OCI-LY7 (cell line): Measurements from ENCODE around the gene MCM3. TPM values are rescaled to one million over a fixed set of nuclear protein-coding genes. Genes with fewer than 3 reads are reported as not detected.

ENCODE experiments used
- BruUV-seq: library from RNA; stranded (reverse); fragments of 400-500 nt; replicated peaks from 2 replicates; lab custom pipeline; 2021; lab: Mats Ljungman, UMichigan
- CTCF ChIA-PET: fragments of 300-600 bp; sonication (Branson Sonifier 250); formaldehyde crosslinking; loops from one replicate; lab custom pipeline; 2022; ENCODE audit warnings: antibody characterized with exemption; ENCODE audit not compliant: unreplicated experiment; lab: Charles Lee
- POLR2A ChIA-PET: fragments of 300-600 bp; sonication (Branson Sonifier 250); formaldehyde crosslinking; loops from one replicate; lab custom pipeline; 2022; ENCODE audit warnings: antibody characterized with exemption; lab: Charles Lee
- DNase-seq: peaks from one replicate; pipeline ENCODE4 v3.0.0-alpha.2; 2015; ENCODE audit warnings: low spot score
- H2AFZ ChIP-seq: fragments of 200-600 bp; sonication (generic), shearing (Covaris generic); 2 replicates; pipeline ENCODE4 v1.6.1; 2014; ENCODE audit warnings: mild to moderate bottlenecking, antibody characterized with exemption, low read length, moderate library complexity
- H3K27ac ChIP-seq: fragments of 200-600 bp; sonication (generic); 2 replicates; pipeline ENCODE4 v1.5.1; 2014; ENCODE audit warnings: mixed run types, low read depth, mild to moderate bottlenecking, moderate library complexity, low read length, inconsistent platforms; ENCODE audit not compliant: poor library complexity, severe bottlenecking
- H3K36me3 ChIP-seq: fragments of 200-600 bp; sonication (generic); 2 replicates; pipeline ENCODE4 v1.6.1; 2014; ENCODE audit warnings: mild to moderate bottlenecking, antibody characterized with exemption, low read length, moderate library complexity, mixed read lengths; ENCODE audit not compliant: insufficient read depth
- H3K4me1 ChIP-seq: fragments of 200-600 bp; sonication (generic); 2 replicates; pipeline ENCODE4 v1.5.1; 2014; ENCODE audit warnings: mild to moderate bottlenecking, low read length; ENCODE audit not compliant: insufficient read depth, poor library complexity, severe bottlenecking
- H3K4me2 ChIP-seq: fragments of 200-600 bp; sonication (generic); 2 replicates; pipeline ENCODE4 v1.6.1; 2014; ENCODE audit warnings: mild to moderate bottlenecking, low read length
- H3K4me3 ChIP-seq: fragments of 200-600 bp; sonication (generic); 2 replicates; pipeline ENCODE4 v1.5.1; 2014; ENCODE audit warnings: mild to moderate bottlenecking, low read depth, low read length; ENCODE audit not compliant: poor library complexity, severe bottlenecking
- H3K79me2 ChIP-seq: fragments of 200-600 bp; sonication (generic); 2 replicates; pipeline ENCODE4 v1.6.1; 2016; ENCODE audit warnings: low read depth, mild to moderate bottlenecking, low read length, moderate library complexity, mixed read lengths; ENCODE audit not compliant: insufficient read depth
- H3K9me2 ChIP-seq: fragments of 200-600 bp; sonication (generic); 2 replicates; pipeline ENCODE4 v1.6.1; 2016; ENCODE audit warnings: mild to moderate bottlenecking, low read length, mixed read lengths; ENCODE audit not compliant: insufficient read depth
- H3K9me3 ChIP-seq: fragments of 200-600 bp; sonication (generic); 2 replicates; pipeline ENCODE4 v1.6.1; 2014; ENCODE audit warnings: mild to moderate bottlenecking, mixed run types, low read length, mixed read lengths
- H4K20me1 ChIP-seq: fragments of 200-600 bp; sonication (generic); 2 replicates; pipeline ENCODE4 v1.6.1; 2014; ENCODE audit warnings: mild to moderate bottlenecking, antibody characterized with exemption, low read length, moderate library complexity, mixed read lengths; ENCODE audit not compliant: insufficient read depth
- EZH2phosphoT487 ChIP-seq: fragments of 200-600 bp; sonication (generic); IDR thresholded peaks from 2 replicates; pipeline ENCODE4 v1.6.1; 2018; ENCODE audit warnings: low read depth, borderline replicate concordance, mild to moderate bottlenecking, mixed run types, antibody characterized with exemption, low read length, moderate library complexity, mixed read lengths
- intact Hi-C: fragments of 100-400 bp; cut with micrococcal nuclease; formaldehyde crosslinking; loops from one replicate; pipeline ENCODE4 v1.10.0; 2022; ENCODE audit not compliant: unreplicated experiment
- total RNA-seq, 2 experiments: library from RNA; depleted of rRNA in 1 of 2; stranded (reverse); fragments of >200 nt in 1 of 2; shearing (Covaris generic) in 1 of 2; gene quantifications; 2 replicates each; pipeline ENCODE4 v1.2.3, GENCODE V29; 2014 to 2022
- TF ChIP-seq, protein P1 (sequence below): fragments of 200-600 bp; sonication (generic); conservative IDR thresholded peaks from 2 replicates; pipeline ENCODE4 v1.5.1; 2014; ENCODE audit warnings: mild to moderate bottlenecking, antibody characterized with exemption, low read length, moderate library complexity, mixed read lengths

MCM3 gene
- total RNA-seq, 2 experiments from 2014 or later, result 272 to 295 TPM

- intact Hi-C loops, result no loop called here
- H3K79me2 ChIP-seq, result peaks cover 27% of the 10 kb centered on the region
- no peak overlapping the region for H2AFZ ChIP-seq
- H3K9me2 ChIP-seq, result no peaks in the 10 kb centered on the region
- no peak overlapping the region for H3K4me3 ChIP-seq
- TF ChIP-seq, protein P1, sequence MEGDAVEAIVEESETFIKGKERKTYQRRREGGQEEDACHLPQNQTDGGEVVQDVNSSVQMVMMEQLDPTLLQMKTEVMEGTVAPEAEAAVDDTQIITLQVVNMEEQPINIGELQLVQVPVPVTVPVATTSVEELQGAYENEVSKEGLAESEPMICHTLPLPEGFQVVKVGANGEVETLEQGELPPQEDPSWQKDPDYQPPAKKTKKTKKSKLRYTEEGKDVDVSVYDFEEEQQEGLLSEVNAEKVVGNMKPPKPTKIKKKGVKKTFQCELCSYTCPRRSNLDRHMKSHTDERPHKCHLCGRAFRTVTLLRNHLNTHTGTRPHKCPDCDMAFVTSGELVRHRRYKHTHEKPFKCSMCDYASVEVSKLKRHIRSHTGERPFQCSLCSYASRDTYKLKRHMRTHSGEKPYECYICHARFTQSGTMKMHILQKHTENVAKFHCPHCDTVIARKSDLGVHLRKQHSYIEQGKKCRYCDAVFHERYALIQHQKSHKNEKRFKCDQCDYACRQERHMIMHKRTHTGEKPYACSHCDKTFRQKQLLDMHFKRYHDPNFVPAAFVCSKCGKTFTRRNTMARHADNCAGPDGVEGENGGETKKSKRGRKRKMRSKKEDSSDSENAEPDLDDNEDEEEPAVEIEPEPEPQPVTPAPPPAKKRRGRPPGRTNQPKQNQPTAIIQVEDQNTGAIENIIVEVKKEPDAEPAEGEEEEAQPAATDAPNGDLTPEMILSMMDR, result no peak
- TF ChIP-seq EZH2phosphoT487, result no peak
- no peaks in the 10 kb centered on the region for H3K4me1 ChIP-seq
- peaks cover 97% of the 10 kb centered on the region for H3K36me3 ChIP-seq
- H3K27ac ChIP-seq, result no peak overlapping the region
- H3K4me2 ChIP-seq, result no peak overlapping the region
- peaks cover 10% of the 10 kb centered on the region for H4K20me1 ChIP-seq
- no peak for DNase-seq
- ChIA-PET POLR2A (interaction anchor here (0.7 to 1.6 kb wide), 3 partner anchors 11 to 30 kb away, joined by 3 to 6 read pairs (median 5); partner anchors contain the start of gene MCM3), CTCF (interaction anchor here (0.7 to 1.4 kb wide), 2 partner anchors 11 to 118 kb away, joined by 3 to 4 read pairs; no protein-coding TSS in a partner anchor)
- no TSS peak for BruUV-seq
- H3K9me3 ChIP-seq, result no peaks in the 10 kb centered on the region
Measured at GRCh38 chr6:52271852-52272460, 12.6 kb downstream of the MCM3 start.

DNA sequence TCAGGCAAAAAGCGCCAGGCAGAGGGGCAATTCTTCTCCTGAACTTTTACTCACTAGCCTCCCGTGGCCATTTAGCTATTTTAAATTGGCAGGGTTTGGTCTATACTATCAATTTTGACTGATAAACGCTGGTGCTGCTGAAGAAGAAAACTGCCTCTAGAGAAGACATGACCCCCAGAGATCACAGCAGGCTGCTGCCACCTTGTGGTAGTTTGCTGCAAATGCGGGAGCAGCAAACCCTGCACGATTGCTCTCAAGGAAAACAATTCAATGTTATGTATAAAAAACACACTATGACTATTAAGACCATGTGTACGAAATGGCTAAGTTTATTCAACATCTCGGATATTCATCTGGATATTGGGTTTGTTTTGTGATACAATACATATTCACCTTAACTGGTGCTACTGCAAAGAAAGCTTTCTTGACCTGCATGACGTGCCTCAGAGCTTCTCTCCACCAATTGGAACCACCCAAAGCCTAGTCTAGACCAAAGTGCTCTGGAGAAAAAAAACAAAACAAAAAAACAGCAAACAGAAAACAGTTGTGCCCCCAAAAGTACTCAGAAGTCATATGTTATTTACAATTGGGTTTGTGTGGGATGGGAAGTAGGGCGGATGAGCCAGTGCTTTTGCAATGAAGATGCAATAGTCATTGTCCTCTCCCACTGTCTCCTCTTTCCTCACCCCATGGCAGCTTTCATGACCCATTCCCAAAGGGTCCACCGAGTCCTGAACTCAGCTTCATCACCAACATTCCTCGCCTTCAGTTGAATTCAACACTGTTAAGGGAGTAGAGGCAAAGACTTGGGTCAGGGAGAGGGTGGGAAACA, 20.6 kb downstream of the MCM3 start:
- no peaks in the 10 kb centered on the region for H3K9me2 ChIP-seq
- TF ChIP-seq, protein P1, result peak; percentile 98
- TF ChIP-seq EZH2phosphoT487, result no peak
- TSS peak; percentile 74 for BruUV-seq
- H3K4me2 ChIP-seq, result no peak overlapping the region
- H3K4me1 ChIP-seq, result no peaks in the 10 kb centered on the region
- no peaks in the 10 kb centered on the region for H4K20me1 ChIP-seq
- no peaks in the 10 kb centered on the region for H3K79me2 ChIP-seq
- no peak overlapping the region for H2AFZ ChIP-seq
- H3K36me3 ChIP-seq, result peaks cover 90% of the 10 kb centered on the region
- CTCF ChIA-PET, result interaction anchor here (0.6 kb wide), 1 partner anchor 23 kb away, joined by 4 read pairs; no protein-coding TSS in a partner anchor
- no peak overlapping the region for H3K4me3 ChIP-seq
- DNase-seq, result peak; percentile 74
- POLR2A ChIA-PET, result interaction anchor here (0.6 to 2.7 kb wide), 4 partner anchors 9 to 107 kb away, joined by 4 to 13 read pairs (median 6); partner anchors contain the start of gene MCM3
- no peaks in the 10 kb centered on the region for H3K9me3 ChIP-seq
- H3K27ac ChIP-seq, result no peak overlapping the region
- intact Hi-C loops, result loop anchor here (5.0 kb wide), 2 partner anchors 102 to 202 kb away; no protein-coding TSS in a partner anchor
